NK-92 treated with Interleukin-12 subunit alpha and Interleukin-12 subunit beta, amount 100 ng/mL, for 24 hours (cell line): Measurements from ENCODE around the gene COX20.
A peak's percentile ranks its signal among the peaks of the same experiment; 100 is the strongest.
"Not testable (repeated sequence)": the region's sequence is repeated elsewhere in the genome, so short reads cannot be mapped to it uniquely, and the experiment has no call there.

Source experiments
- DNase-seq: peaks from one replicate; lab custom pipeline; 2025; lab: John Stamatoyannopoulos, UW

Gene COX20

DNA sequence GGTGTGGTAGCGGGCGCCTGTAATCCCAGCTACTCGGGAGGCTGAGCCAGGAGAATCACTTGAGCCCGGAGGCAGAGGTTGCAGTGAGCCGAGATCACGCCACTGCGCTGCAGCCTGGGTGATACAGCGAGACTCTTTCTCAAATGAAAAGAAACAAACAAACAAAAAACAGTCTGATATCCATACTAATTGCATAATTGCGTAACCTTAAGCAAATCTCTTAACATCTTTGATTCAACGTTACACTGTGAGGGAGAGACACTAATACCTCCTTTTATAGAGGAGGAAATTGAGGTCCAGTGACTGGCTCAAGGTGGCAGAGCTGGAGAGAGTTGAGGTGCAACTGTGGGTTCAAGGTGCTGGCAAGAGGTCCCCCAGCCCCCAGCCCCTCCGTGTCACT lies 12.6 kb upstream of the COX20 start:
- DNase-seq = no peak

DNA sequence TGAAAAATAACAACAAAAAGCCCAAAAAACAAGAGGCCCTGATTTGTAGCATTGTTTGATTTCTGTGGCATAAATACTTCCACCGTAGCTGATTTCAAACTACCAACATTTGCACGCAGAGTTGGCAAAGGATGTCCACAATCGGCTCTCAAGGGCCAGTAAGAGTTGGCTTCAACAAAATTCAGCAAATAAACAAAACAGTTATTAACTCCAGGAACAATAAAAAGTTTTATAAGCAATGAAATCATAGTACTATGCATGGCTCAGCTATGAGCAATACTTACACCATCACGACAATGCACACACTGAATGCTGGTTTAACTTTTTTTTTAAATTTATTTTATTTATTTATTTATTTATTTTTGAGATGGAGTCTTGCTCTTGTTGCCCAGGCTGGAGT lies 8.7 kb upstream of the COX20 start:
- DNase-seq = no peak

DNA sequence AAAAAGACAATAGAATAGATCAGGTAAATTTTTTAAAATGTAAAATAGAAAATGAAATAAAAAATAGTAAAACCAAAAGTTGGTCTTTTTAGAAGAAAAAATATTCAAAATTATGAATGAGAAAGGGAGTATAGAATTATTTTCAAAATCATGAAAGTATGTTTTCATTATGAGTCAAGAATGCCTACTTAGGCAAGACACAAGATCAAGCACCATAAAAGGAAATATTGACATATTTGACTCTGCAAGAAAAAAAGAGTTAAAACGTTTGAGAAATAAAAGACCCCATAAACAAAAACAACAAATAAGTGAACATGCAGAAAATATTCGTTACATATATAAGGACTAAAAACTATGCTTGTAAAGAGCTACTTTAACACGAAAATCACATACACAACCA lies 4.8 kb upstream of the COX20 start:
- no peak for DNase-seq

DNA sequence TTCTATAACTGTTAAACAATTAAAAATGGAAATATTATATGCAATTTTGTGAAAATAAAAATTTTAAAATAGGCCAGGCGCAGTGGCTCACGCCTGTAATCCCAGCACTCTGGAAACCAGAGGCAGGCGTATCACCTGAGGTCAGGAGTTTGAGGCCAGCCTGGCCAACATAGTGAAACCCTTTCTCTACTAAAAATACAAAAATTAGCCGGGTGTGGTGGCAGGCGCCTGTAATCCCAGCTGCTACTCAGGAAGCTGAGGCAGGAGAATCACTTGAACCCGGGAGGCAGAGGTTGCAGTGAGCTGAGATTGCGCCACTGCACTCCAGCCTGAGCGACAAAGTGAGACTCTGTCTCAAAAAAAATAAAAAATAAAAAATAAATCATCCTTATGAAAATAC lies 2.2 kb upstream of the COX20 start:
- DNase-seq = not testable (repeated sequence)

DNA sequence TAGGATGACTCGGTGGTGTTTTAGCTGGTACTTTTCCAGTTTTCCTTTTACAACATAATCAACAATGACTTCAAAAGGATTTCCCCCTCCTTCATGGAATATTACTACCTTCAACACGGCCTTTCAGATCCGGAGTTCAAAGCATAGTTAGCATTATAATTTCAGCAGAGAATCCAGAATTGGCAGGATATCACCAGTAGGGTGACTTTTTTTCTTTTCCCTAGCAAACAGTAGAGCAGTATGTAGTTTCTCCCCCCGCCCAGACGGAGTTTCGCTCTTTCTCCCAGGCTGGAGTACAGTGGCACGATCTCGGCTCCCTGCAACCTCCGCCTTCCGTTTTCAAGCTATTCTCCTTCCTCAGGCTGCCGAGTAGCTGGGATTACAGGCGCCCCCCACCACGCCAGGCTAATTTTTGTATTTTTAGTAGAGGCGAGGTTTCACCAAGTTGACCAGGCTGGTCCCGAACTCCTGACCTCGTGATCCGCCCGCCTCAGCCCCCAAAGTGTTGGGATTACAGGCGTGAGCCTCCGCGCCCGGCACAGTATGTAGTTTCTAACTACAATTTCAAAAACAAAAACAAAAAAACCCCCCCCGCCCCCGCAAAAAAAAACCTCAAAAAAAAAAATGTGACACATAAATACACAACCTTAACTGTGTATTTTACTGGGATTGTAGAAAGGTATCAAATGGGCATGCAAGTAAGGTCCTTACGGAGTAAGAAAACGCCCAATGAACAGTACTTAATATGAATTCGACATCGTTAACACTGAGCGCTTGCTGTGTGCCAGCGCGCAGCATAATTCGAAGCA lies 1.5 kb upstream of the COX20 start:
- peak; percentile 25 for DNase-seq

DNA sequence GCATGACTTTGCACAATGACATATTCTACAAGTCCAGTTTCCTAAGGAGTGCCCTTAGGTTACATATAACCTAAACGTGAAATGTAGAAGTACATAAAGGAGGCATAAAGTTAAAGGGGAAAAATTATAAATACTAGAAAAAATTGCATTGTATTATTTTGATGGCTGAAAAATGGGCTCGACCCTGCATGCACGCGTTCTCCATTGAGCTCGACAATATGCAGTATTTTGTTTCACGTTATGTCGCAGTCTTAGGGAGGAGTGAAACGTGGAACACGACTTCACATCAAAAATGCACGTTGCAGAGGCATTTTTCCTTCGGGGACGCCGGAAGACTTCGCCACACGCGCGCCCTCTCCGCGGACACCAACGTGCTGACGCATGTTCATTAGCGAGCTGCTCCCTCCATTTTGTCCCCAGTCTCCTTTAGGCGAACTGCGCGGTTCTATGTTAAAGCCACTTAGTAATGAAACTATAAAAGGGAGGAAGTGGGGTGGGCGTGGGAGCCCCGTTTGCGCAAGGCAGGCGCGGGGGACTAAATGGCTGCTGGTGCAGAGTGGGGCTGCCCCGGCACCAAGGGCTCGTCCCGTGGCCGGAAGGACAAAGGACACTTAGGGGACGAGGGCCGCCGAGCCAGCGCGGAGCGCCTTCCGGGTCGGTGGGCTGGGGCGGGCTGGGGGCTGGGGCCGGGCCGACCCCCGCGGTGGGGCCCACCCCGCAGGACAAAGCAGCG lies 749 bp upstream of the COX20 start:
- peak; percentile 94 for DNase-seq

DNA sequence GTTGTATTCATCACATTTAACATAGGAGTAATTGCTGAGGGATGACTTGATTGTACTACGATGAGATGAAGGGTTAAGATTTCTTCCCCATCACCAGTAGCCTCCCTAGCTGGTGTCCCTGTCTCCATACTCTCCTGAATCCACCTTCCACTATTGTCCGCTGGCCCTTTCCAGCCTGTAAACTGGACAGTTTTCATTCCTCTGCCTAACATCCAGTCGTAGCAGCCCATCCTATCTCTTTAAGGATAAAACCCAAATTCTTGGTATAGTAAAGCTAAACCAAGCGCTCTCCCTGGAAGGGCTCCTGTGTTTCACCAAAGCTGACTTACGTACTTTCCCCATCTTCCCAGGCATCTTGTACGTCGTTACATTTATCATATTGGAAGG lies 670 bp downstream of the COX20 start:
- DNase-seq = no peak

DNA sequence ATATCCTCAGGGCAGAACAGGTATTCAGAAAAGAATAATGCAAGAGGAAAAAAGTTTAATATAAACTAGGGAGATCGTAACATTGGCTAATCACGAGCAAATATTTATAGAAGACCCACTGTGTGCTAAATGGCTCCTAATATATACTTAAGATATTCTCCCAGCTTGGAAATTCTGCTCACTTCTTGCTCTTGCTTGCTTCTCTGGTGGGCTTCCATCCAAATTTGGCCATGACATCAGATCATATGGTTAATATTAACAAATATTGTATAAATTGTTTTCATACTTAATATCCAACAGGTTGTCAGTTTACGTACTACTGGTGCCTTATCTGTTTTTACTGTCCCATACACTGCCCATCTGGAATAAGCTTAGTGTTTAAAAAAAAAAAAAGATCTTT lies 1.1 kb downstream of the COX20 start:
- no peak for DNase-seq

DNA sequence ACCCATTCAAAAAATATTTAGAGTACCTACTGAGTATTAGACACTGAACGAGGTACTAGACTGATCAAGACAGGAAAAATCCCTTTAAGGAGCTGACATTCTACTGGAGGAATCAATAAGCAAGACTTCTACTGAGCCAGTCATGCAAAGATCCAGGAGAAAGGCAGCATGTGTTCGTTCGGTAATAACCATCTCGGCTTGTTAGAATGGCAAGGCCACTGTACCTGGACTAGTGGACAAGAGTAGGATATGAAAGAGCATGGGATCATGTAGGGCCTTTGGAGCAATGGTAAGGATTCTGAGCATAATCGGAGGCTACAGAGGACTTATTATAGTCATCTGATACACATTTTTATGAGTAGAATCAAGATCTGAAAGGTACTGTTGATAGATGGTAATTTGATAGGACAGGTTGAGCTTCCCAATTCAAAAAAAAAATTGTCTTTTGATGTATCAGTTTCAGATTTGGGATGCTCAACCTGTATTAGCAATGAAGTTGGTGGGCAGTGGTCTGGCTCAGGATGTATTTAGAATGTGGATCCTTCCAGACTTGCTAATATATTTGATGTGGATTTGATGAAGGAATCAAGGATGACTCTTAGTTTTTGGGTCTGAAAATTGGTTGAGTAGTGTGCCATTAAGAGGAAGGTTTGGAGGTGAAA lies 2.3 kb downstream of the COX20 start:
- DNase-seq = no peak

DNA sequence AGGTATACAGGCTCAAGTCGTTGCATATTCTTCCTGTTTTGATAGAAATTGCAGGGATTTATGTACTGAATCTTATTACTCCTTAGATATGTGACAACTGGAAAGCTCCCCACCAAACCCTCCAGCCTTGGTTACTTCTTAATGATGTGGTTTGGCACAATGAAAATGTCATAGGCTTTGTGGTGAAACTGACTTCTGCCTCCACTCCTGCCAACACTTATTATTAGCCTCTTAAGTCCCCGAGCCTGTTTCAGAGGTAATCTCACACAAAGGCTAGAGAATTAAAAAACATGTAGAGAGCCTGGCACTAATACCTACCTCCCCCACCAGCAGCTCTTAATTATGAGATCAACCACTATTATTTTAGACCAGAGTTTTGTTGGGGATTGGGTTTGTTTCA lies 4.2 kb downstream of the COX20 start:
- DNase-seq = no peak

DNA sequence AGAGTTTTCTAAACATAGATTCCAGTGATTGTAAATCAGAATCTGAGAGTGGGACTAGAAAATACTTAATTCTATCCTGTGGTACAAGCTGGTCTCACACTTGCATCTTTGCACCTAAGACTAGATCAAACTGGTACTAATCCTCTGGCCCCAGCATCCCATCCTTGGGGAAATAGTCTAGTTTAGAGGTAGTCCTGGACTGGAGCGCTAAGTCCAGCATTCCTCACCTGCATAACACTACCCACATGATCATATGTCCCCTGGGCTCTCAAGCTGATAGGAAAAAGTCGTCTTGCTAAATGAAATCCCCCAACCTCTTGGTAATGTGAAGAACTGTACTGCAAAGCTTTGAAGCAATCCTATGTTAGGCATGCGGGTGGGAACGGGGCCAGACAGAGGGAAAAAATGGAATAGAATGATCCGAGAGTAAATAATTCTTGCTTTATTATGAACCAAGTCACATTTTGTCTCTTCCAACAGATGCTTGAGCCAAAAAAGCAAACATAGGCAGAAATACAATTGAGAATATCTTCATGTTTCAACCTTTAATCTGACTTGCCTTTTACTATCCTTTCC lies 4.8 kb downstream of the COX20 start:
- no peak for DNase-seq

DNA sequence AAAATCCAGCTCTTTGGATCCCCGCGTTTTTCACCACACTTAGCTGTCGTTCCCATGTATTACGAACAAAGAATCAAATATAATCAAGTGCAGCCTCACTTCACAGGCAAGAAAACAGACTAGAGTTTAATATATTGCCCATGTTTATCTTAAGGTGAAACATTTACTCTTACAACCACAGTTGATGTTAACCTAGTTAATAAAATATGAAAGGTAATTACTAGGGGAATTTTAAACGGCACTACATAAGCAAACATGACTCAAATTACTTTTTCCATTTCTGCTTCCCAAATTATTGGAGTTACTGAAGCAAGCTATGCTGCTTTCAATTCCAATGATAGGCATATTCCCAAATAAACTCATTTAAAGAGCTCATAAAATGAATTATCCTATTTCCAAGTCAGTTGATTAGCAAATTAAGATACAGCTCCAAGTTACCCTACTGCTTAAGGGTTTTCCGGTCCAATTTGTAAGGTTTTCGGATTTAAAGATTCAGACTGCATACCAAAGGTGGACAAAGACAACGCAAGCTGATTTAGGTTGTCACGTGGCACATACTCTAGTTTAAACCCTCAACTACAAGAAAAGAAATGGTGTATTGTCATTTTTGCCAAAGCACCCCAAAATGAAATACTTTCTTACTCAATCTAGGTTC lies 5.9 kb downstream of the COX20 start:
- DNase-seq = no peak

DNA sequence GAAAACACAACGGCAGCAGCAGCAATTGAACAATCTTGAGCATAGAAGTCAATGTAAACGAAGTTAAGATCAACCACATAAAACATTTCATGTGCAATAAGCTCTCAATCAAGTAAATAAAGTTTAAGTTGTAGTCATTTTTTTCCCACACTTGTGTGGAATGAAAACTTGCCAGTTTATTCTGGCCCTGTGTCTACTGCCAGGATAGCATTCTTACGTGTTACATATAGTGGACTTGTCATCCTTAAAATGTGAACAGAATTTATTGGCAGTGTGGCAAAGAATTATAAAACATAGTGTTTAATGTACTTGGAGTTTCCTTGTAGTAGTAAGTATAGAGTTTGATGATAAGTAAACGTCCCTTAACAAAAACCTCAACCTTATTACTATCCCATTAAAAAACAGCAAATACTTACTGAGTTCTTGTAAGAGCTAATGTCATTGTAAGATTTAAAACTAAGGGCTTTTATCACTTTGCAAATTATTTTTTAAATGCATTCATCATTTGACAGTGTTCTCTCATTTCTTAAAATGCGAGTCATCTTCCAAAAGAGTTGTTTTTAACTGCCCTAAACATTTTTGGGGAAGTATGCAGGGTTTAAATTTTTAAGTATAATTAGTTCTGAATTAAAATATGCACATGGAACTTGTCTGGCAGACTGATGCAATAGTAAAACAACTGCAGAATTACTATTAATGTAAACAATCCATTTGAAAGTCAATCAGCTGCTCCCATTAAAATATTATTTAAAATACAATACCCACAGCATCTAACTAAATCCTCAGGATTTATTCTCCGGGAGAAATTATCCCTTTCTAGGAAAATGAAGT lies 7.9 kb downstream of the COX20 start:
- DNase-seq = no peak

DNA sequence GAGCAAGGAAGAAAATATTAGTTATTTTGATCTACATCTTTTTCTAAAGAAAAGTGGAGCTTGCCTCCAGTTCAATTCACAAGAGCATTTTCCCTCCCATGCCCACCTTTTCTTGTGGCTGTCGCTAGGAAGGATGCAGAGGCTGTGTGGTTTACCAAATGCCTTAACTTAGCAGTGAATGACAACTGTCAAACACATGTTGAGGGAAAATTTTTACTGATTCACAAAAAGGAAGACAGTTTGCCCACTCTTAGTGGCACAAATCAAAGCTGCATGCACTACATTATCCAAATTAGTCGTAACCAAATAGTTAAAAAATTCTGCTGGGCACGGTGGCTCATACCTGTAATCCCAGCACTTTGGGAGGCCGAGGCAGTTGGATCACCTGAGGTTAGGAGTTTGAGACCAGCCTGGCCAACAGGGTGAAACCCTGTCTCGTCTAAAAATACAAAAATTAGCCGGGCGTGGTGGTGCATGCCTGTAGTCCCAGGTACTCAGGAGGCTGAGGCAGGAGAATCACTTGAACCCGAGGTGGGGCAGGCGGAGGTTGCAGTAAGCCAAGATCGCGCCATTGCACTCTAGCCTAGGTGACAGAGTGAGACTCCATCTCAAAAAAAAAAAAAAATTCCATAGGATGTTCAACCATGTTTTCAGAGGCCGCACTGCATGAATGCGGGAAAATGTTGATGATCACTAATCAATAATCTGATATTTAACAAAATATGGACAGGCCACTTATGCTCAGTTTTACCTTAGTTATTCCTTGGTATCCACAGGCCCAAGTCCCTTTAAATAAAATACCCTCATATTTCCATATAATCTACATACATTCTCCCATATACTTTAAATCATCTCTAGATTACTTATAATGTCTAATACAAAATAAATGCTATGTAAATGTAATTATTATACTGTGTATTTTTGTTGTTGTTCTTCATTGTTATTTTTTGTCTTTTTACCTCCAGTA lies 9.0 kb downstream of the COX20 start:
- no peak for DNase-seq

DNA sequence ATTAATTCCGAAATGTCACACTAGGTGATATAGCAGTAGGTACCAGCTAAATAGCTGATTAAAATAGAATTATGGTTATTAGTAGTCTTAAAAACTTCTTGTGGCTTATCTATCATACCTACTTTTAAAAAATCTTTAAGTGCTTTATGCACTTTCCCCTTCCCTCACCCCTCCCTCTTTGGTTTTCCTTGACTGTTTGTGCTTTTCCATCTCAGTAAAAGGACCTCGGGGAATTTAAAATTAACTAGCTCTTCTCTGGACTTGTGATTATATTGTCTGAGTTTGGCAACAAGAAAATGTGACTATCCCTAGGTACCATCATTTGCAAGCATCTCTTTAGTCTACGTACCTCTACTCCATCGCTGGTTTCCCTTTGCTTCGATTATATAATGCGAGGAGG lies 11.2 kb downstream of the COX20 start:
- no peak for DNase-seq

DNA sequence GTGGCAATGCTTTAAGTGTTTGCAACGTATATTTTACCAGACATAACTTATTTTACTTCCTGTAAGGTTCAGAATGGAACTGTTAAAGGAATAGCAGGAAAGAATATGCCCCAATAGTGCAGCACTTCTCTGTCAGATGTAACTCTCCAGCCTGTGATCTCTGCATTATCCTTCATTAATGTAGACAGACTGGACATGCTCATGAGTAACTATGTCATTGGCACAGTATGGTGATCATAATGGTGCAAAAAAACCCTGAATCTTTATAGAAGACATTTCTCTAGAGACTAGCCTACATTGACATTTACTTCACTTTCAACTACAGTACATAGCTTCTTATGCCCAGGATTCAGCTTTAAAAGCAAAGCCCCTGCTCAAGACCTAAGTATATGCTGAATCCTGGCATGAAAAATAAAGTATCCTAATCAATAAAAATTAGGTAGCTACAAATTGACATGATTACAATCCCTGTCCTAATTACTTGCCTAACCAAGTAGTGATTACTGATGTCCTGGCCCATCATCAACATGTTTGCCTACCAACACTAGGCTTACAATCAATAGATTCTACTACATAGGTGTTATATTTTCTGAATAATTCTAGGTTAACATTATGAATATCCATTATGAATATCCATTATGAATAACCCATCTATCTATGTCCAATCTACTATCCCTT lies 13.9 kb downstream of the COX20 start:
- DNase-seq = no peak

DNA sequence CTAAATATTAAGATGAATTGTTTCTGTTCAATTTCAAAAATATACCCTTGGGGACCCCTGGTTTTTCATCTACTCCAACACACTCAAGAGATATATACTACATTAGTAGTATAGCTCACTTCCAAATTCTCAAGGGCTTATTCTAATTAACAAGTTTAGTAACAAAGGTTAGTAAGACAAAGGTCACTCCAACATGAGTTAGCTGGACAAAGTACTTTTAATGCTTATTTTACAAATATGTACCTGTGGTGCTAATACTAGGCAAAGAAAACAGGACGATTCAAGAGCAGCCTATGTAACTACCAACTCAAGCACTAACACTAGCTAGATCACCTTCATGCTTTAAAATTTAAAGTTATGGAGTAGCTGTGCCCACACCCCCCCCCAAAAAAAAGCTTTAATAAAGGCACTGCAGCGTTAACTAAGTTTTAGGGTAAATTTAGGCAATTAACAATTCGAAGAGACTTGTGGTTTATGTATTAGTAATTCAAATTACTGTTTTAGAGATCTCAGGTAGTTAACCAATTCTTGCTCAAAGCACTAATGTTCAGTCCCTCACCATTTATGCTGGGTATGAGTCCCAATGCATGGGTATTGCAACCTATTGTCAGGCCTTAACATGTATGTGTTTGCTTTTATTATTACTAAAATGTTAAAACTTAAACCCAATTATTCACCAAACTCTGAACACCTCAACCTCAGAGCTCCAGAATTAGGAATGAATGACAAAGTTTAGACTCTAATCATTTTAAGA lies 14.8 kb downstream of the COX20 start:
- DNase-seq = no peak

DNA sequence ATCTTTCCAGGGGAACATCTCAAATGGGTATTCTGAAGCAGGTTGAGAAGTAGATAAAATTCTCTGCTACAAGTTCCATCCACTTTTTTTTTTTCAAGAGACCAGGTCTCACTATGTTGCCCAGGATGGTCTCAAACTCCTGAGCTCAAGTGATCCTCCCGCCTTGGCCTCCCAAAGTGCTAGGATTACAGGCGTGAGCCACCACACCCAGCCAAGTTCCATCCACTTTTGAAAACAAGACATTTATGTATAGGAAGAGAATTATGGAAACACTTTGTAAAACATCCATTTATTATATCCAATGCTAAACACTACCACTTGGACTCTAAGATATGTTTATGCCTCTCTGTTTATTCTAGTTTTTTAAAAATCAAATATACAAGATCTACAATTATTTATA lies 15.4 kb downstream of the COX20 start:
- no peak for DNase-seq
